GM18873 (cell line): ENCODE data around the gene TMEM150A.
A peak's percentile ranks its signal among the peaks of the same experiment; 100 is the strongest.
"Not testable (repeated sequence)": the region's sequence is repeated elsewhere in the genome, so short reads cannot be mapped to it uniquely, and the experiment has no call there.

Experiments
- ATAC-seq: cut with Tn5 transposase; IDR thresholded peaks from one replicate; pipeline ENCODE4 v1.9.1; 2021; ENCODE audit warnings: mild to moderate bottlenecking, moderate library complexity, moderate number of reproducible peaks; ENCODE audit not compliant: unreplicated experiment, low FRiP score

The TMEM150A gene

DNA sequence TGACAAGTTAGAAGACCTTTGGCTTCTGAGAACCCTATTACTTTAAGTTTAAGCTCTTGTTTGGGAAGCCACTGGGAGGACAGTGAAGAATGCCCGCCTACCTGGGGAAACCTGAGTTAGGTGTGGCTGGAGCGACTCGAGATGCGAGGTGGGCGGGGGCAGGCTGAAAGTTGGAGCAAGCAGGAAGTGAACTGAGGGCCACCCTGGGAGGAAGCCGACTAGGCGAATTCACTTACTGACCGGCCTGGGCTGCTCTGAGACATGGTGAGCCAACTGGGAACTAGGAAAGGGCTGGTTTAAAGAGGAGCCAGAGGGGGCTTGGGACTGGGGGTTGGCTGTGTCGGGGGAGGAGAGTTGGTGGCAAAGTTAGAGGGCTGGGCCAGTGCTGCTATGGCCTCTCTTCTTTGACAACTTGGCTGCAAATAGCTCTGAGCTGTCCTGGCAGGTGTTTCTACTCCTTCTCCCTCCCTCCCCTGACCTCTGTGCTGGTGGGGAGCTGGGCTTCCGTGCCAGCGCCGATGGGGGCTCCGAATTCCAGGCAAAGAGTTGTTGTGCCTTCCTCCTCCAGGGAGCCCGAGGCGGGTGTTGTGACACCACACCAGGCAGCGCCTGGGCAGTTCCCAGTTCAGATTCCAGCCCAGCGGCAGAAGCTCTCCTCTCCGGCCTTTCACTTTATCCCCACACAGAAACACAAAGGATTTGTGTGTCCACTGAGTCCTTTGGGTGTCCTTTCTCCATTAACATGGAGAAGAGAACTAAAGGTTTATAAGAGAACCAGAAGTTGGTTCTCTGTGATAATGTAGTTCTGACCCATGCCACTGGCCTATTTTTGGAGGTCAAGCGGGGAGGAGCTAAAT lies 24.9 kb downstream of the TMEM150A start, which contains the start of gene VAMP8:
Gene VAMP8, plus strand, starts transcription at position 201 of the 857 bp plus-strand sequence. Its CDS starts 61 bp downstream, at position 262.
- ATAC-seq, result peak; percentile 54

DNA sequence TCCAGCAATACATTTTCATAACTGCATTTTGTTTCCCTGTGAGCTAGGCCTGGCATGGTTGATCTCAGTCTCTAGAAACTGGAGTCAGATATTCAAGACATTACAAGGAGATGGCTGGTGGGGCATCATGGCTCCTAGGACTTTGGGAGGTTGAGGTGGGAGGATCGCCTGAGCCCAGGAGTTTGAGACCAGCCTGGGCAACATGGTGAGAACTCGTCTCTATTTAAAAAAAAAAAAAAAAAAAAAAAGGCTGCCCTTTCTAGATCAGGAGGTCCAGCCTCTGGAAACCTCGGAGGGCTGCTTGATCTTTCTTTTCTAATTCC lies 25.5 kb downstream of the TMEM150A start:
- no peak for ATAC-seq

DNA sequence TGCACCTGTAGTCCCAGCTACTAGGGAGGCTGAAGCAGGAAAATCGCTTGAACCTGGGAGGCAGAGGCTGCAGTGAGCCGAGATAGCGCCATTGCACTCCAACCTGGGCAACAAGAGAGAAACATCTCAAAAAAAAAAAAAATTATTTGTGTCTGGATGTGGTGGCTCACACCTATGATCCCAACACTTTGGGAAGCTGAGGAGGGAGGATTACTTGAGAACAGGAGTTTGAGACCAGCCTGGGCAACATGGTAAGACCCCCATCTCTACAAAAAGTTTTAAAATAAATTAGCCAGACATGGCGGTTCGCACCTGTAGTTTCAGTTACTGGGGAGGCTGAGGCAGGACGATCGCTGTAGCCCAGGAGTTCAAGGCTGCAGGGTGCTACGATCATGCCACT lies 26.8 kb downstream of the TMEM150A start:
- no peak for ATAC-seq

- ATAC-seq, result no peak
Measured at GRCh38 chr2:85566265-85566664, 36.2 kb downstream of the TMEM150A start.

GRCh38 chr2:85564144-85564563 lies 38.3 kb downstream of the TMEM150A start:
- ATAC-seq, result no peak

DNA sequence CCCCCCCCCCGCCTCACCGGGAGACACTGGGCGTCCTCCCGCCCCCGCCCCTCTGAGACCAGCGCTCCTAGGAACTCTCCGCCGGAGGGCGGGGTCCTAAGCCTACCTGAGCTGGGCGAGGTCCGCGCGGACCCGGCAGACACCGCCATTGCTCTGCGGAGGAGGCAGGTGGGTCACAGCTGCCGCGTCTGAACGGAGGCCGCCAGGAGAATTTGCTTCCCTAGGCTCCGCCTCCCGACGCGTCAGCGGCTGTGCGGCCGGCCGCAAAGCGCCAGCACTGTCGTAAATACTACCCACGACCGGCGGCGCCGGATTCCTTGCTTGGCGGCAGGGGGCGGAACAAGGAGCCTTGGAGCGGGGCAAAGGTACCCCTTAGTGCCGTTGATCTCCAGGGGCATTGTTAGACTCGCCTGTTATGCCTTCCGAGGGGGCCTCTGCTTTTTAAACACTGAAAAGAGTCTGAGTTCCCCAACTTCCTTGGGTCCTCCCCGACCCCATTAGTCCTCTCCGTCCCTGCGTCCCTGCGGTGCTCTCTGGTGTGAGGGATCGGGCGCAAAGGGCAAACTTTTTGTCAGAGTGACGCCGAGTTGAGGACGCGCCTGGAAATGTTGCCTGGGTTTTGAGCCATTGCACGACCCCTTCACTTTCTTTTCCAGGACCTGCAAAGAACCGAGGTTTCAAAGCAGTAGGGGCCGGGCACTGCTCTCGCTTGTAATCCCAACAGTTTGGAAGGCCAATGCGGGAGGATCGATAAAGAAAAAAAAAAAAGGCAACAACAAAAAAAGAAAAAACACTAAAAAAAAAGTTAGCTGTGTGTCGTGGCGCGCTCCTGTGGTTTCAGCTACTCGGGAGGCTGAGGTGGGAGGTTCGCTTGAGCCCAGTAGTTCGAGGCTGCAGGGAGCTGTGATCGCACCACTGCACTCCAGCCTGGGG lies 41.0 kb downstream of the TMEM150A start, which contains the start of gene GGCX:
Gene GGCX, minus strand, starts transcription at position 214 of the 933 bp plus-strand sequence. Its CDS starts 65 bp downstream, at position 149.
- peak; percentile 80 for ATAC-seq

DNA sequence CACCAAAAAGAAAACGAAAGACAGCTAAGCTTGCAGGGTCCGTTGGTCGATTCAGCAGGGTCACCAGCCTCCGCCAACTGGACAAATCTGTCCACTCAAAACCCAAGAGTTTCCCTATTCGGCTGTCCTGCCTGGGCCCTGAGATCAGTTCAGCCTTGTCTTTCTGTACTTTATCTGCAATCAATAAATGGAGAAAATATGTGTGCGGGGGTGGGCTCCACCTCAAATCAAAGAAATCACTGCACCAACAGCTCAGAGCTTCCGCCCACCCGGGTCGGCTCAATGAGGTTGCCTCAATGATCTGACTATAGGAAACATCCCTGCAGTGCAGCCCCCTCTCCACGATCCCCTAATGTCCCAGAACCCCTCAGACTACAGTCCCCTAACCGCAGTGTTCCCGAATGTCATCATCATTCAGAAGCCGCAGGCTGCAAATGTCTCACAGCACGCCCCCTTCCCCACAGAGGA lies 41.7 kb downstream of the TMEM150A start:
- ATAC-seq, result peak; percentile 15

GRCh38 chr2:85560403-85560726 lies 42.1 kb downstream of the TMEM150A start:
- not testable (repeated sequence) for ATAC-seq

- ATAC-seq, result no peak
Measured at GRCh38 chr2:85558160-85558559, 44.3 kb downstream of the TMEM150A start.

- no peak for ATAC-seq
Measured at GRCh38 chr2:85557130-85557529, 45.4 kb downstream of the TMEM150A start.

DNA sequence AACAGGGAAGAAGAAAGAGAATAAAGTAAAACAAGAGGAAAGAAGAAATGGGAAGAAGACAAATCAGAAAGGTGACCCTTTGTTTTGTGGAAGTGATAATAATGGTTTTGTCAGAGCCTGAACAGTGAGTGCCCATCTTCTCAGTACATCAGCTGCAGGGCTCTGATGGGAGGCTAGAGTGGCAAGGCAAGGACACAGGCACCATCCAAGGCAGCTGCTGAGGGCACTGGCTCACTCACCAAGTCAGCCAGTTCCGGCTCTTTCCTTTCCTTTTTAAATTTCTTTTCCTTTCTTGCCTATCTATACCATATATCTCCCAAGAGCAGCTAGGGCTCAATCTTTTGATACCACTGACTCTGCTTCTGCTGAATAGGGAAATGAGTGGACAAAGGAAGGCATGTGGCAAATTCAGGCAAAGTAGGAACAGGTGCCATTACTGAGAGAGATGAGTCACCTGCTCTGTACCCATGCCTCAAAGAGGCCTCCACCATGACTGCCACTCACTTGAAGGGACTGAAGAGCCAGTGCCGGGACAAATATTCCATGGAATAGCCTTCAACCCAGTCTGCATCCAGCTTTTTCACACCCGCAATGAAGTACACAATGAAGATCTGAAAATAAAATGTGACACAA lies 47.4 kb downstream of the TMEM150A start:
- no peak for ATAC-seq

DNA sequence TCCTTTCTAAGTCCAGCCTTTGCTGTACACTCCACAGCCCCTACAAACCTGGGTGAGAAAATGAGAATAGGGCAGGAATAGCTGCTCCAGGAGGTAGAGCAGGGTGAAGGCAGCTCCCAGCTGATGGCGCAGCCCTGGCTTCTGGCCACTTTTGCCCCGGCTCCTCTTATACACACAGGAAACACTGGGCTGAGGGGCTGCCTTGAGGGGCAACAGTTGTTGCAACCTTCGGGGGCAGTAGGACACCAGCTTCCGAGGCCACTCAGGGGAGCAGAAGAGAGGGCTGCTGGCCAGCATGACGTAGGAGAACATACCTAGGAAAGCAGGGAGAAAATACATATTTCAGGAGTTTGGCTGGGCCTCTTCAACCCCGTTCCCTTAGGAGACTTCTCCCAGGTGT lies 49.3 kb downstream of the TMEM150A start:
- ATAC-seq, result no peak

DNA sequence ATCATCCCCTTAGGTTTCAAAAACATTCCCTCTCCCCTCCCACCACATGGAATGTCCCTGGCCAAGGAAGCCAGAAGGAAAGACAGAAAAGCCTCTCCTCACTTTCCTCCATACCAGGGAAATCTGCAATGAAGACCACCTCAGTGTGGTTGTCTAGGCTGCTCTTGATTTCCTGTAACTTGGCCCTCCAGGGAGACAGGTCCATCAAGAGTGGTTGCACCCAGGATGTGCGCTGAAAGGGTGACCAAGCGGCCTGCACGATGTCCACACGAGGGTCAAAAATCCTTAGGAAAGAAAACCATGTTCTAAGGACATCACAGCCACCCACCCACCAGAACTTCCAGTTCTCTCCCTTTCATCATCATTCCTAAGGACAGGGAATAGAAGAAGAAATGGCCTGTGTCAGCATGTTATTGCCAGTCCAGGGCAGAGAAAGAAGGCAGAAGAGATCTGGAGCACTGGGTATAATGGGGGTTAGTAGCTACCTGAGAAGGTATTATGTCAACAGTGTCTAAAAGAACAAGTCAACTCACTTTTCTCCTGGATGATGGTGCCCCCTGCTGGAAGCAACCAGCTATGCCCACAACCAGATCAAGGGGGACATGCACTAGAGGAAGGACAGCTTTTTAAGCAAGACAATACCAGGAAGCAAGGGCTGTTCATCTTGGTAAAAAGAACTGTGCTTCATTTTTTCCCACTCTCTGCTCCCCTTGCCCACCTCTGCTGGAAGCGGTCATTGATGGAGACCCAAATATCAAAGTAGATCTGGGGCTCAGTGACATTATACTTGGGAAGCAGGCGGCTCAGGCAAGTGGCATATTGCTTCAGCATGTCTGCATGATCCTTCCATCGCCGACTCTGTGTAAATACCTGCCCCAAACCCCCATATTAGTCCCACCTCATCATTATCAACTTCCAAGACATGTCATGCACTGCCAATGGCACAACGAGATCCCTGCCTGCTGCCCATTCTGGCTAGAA lies 50.5 kb downstream of the TMEM150A start:
- no peak for ATAC-seq

GRCh38 chr2:85550486-85550885 lies 52.0 kb downstream of the TMEM150A start:
- ATAC-seq, result no peak

DNA sequence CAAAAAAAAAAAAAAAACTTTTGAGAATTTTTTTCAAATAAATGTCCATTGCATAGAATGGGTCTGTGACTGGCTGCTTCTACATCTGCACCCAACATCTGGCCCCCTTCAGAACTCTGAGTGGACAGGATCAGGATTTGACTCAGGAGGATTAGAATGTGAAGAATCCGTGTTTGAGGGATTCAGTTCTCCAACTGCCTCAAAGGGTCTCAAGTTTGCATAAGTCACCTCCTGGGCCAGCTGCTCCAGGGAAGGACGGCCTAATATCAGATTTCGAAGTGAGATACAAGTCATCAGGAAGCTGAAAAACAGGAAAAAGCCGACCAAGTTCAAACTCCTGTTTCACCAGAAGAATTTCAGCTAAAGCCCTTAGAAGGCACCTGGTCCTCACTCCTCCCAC lies 52.7 kb downstream of the TMEM150A start:
- no peak for ATAC-seq

DNA sequence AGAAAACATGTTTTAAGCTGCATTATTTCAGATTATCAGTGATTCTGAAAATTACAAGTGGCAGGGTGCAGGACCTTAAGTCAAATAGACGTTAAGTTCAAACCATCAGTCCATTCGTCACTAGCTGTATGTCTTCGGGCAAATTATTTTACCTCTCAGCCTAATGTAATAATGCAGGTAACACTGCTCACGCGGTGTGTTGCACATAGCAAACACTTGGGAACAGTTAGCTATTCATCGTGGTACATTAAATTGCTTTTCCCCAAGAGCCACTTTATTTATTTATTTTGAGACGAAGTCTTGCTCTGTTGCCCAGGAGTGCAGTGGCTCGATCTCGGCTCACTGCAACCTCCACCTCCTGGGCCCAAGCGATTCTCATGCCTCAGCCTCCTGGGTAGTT lies 53.4 kb downstream of the TMEM150A start:
- no peak for ATAC-seq

GRCh38 chr2:85548608-85548900 lies 53.9 kb downstream of the TMEM150A start:
- ATAC-seq, result no peak
